IMR-90 (cell line): ENCODE measurements around the gene C1orf141. TPM values are rescaled to one million over a fixed set of nuclear protein-coding genes. Genes with fewer than 3 reads are reported as not detected.

Experiments used
- ATAC-seq: fragments of 200-7000 bp; cut with Tn5 transposase; 2 replicates; pipeline ENCODE4 v1.9.1; 2020; ENCODE audit warnings: low read depth, mild to moderate bottlenecking, moderate library complexity
- BruUV-seq: library from RNA; stranded (reverse); fragments of 400-500 nt; replicated peaks from 2 replicates; lab custom pipeline; 2021; lab: Mats Ljungman, UMichigan
- CTCF ChIA-PET: fragments of 300-600 bp; formaldehyde crosslinking; extraction: SDS; loops from one replicate; lab custom pipeline; 2021; ENCODE audit warnings: antibody characterized with exemption; lab: Yijun Ruan, JAX
- POLR2A ChIA-PET: fragments of 300-600 bp; sonication (Branson Sonifier 250); formaldehyde crosslinking; loops from one replicate; lab custom pipeline; 2022; ENCODE audit warnings: antibody characterized with exemption; ENCODE audit not compliant: unreplicated experiment; lab: Charles Lee
- DNase-seq: peaks from one replicate; pipeline ENCODE4 v3.0.0; 2013
- H2AFZ ChIP-seq: replicated peaks from 2 replicates; pipeline ENCODE3; 2013; ENCODE audit warnings: low read length, mild to moderate bottlenecking; ENCODE audit not compliant: poor library complexity
- H2AK5ac ChIP-seq: 2 replicates; pipeline ENCODE4 v1.6.1; 2013; ENCODE audit warnings: low read depth, low read length, inconsistent platforms
- H2AK9ac ChIP-seq: replicated peaks from 2 replicates; pipeline ENCODE3; 2013; ENCODE audit warnings: mild to moderate bottlenecking, low read depth, low read length, moderate library complexity; ENCODE audit not compliant: poor library complexity
- H2BK120ac ChIP-seq: 2 replicates; pipeline ENCODE4 v1.6.1; 2013; ENCODE audit warnings: low read depth, low read length, inconsistent platforms
- H2BK15ac ChIP-seq: 3 replicates; pipeline ENCODE4 v1.6.1; 2013; ENCODE audit warnings: low read depth, low read length, inconsistent platforms
- H2BK20ac ChIP-seq: 2 replicates; pipeline ENCODE4 v1.6.1; 2013; ENCODE audit warnings: low read depth, mild to moderate bottlenecking, inconsistent platforms, low read length, moderate library complexity
- H2BK5ac ChIP-seq: 2 replicates; pipeline ENCODE4 v1.6.1; 2013; ENCODE audit warnings: mild to moderate bottlenecking, low read depth, low read length, inconsistent platforms; ENCODE audit not compliant: poor library complexity, severe bottlenecking
- H3K14ac ChIP-seq: replicated peaks from 2 replicates; pipeline ENCODE4 v1.6.1; 2013; ENCODE audit warnings: low read depth, low read length, inconsistent platforms
- H3K18ac ChIP-seq: 2 replicates; pipeline ENCODE4 v1.6.1; 2013; ENCODE audit warnings: low read depth, low read length, control low read depth
- H3K23ac ChIP-seq: 2 replicates; pipeline ENCODE4 v1.6.1; 2013; ENCODE audit warnings: low read depth, low read length, inconsistent platforms
- H3K27ac ChIP-seq: 2 replicates; pipeline ENCODE4 v1.5.1; 2013; ENCODE audit warnings: mild to moderate bottlenecking, control low read depth, low read length; ENCODE audit not compliant: insufficient read depth
- H3K27me3 ChIP-seq: 2 replicates; pipeline ENCODE4 v1.6.1; 2013; ENCODE audit warnings: low read length; ENCODE audit not compliant: control insufficient read depth, insufficient read depth
- H3K36me3 ChIP-seq: 2 replicates; pipeline ENCODE4 v1.6.1; 2013; ENCODE audit warnings: low read length, mixed read lengths; ENCODE audit not compliant: control insufficient read depth, insufficient read depth
- H3K4ac ChIP-seq: 2 replicates; pipeline ENCODE4 v1.6.1; 2013; ENCODE audit warnings: low read depth, low read length, inconsistent platforms
- H3K4me1 ChIP-seq: 2 replicates; pipeline ENCODE4 v1.6.1; 2013; ENCODE audit warnings: low read length, mixed read lengths; ENCODE audit not compliant: control insufficient read depth, insufficient read depth
- H3K4me2 ChIP-seq: 2 replicates; pipeline ENCODE4 v1.6.1; 2013; ENCODE audit warnings: low read depth, mild to moderate bottlenecking, control low read depth, low read length, moderate library complexity
- H3K4me3 ChIP-seq: 2 replicates; pipeline ENCODE4 v1.5.1; 2013; ENCODE audit warnings: low read depth, mild to moderate bottlenecking, control low read depth, low read length, moderate library complexity; ENCODE audit not compliant: insufficient read depth
- H3K56ac ChIP-seq: 2 replicates; pipeline ENCODE4 v1.6.1; 2013; ENCODE audit warnings: low read length, inconsistent platforms; ENCODE audit not compliant: insufficient read depth; ENCODE audit errors: extremely low read depth
- H3K79me1 ChIP-seq, 2 experiments: 2 replicates each; pipeline ENCODE4 v1.6.1; 2013; ENCODE audit warnings: low read length in 2 of 2, inconsistent platforms in 1 of 2, low read depth in 1 of 2
- H3K9ac ChIP-seq: 2 replicates; pipeline ENCODE4 v1.6.1; 2013; ENCODE audit warnings: low read depth, low read length, control low read depth
- H3K9me1 ChIP-seq: 2 replicates; pipeline ENCODE4 v1.6.1; 2013; ENCODE audit warnings: low read length, inconsistent platforms; ENCODE audit not compliant: insufficient read depth
- H3K9me3 ChIP-seq: 2 replicates; pipeline ENCODE4 v1.6.1; 2013; ENCODE audit warnings: low read length; ENCODE audit not compliant: control insufficient read depth, insufficient read depth
- H4K20me1 ChIP-seq: 2 replicates; pipeline ENCODE4 v1.6.1; 2013; ENCODE audit warnings: low read length, inconsistent platforms; ENCODE audit not compliant: insufficient read depth
- H4K5ac ChIP-seq: 2 replicates; pipeline ENCODE4 v1.6.1; 2013; ENCODE audit warnings: mild to moderate bottlenecking, low read depth, low read length, control low read depth
- H4K8ac ChIP-seq, 2 experiments: 2 replicates each; pipeline ENCODE4 v1.6.1; 2013; ENCODE audit warnings: low read depth in 2 of 2, low read length in 2 of 2, control low read depth in 1 of 2, inconsistent platforms in 1 of 2
- H4K91ac ChIP-seq: 2 replicates; pipeline ENCODE4 v1.6.1; 2013; ENCODE audit warnings: low read depth, low read length, inconsistent platforms; ENCODE audit not compliant: insufficient read depth
- MAZ ChIP-seq: IDR thresholded peaks from 2 replicates; pipeline ENCODE4 v1.6.1; 2012; ENCODE audit warnings: low read depth, mild to moderate bottlenecking, low read length, improper control_type of control experiment, moderate library complexity, borderline replicate concordance
- NFE2L2 ChIP-seq: fragments of 150-350 bp; IDR thresholded peaks from 2 replicates; pipeline ENCODE4 v1.6.1; 2016; ENCODE audit warnings: low read depth, mild to moderate bottlenecking, low read length
- RAD21 ChIP-seq: IDR thresholded peaks from 2 replicates; pipeline ENCODE4 v1.6.1; 2012; ENCODE audit warnings: low read length, improper control_type of control experiment
- RCOR1 ChIP-seq: IDR thresholded peaks from 2 replicates; pipeline ENCODE4 v1.6.1; 2012; ENCODE audit warnings: mild to moderate bottlenecking, low read length, improper control_type of control experiment; ENCODE audit not compliant: insufficient replicate concordance
- SMC3 ChIP-seq: fragments of 150-350 bp; IDR thresholded peaks from 2 replicates; pipeline ENCODE4 v1.6.1; 2016; ENCODE audit warnings: low read depth, mild to moderate bottlenecking, antibody characterized with exemption, low read length, moderate library complexity
- dilution Hi-C: fragments of 300-500 bp; cut with HindIII; formaldehyde crosslinking; loops from one replicate; pipeline ENCODE4 v1.14.3; 2018; ENCODE audit warnings: low sequenced_read_pairs; ENCODE audit not compliant: unreplicated experiment
- in situ Hi-C: fragments of 300-500 bp; cut with MboI; formaldehyde crosslinking; loops from 3 replicates; pipeline ENCODE4 v1.14.3; 2019; ENCODE audit warnings: low sequenced_read_pairs, inconsistent platforms, mixed read lengths
- intact Hi-C: fragments of 100-400 bp; cut with micrococcal nuclease; formaldehyde crosslinking; loops from 2 replicates; pipeline ENCODE4 v1.10.0; 2022
- polyA plus RNA-seq, 3 experiments: library from polyadenylated mRNA; depleted of rRNA; stranded (reverse); fragments of >200 nt; gene quantifications; 2 replicates each; pipeline ENCODE4 v1.2.3, GENCODE V29; 2012; ENCODE audit warnings: low replicate concordance in 1 of 3
- total RNA-seq: library from RNA; depleted of rRNA; stranded (reverse); fragments of >200 nt; gene quantifications from 2 replicates; pipeline ENCODE4 v1.2.3, GENCODE V29; 2012
- TF ChIP-seq, protein P1 (sequence below): fragments of 150-350 bp; IDR thresholded peaks from 2 replicates; pipeline ENCODE4 v1.6.1; 2017; ENCODE audit warnings: mild to moderate bottlenecking, antibody characterized with exemption, low read length, low read depth

C1orf141 gene
- total and polyA plus RNA-seq, 2 of the 4 experiments (the other 2 are of a cell fraction), result not detected

DNA sequence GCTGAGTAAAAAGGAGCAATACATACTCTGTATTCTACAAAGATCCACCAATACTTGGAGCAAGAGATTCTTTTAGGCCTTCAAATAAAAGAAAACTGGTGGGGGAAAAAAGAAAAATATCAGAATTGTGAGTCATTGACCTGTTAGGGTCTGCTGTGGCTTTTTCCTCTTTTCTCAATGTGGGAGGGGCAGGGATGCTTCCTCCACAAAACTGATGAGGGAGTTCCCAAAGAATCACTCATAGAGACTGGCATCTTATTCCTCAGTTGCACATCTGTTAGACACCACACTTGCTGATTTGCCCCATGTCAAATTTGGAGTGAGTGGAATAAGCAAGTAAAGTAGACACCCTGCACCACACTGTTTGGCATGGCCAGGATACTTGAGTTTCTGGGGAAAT, 16.6 kb downstream of the C1orf141 start:
- Histone ChIP-seq H3K9ac (no peak overlapping the region), H4K5ac (no peak overlapping the region), H2BK20ac (no peak overlapping the region), H3K27me3 (no peaks in the 10 kb centered on the region), H3K9me3 (no peaks in the 10 kb centered on the region), H2BK5ac (no peak overlapping the region), H4K20me1 (no peaks in the 10 kb centered on the region), H3K4me2 (no peak overlapping the region), H3K4me1 (no peaks in the 10 kb centered on the region), H3K27ac (no peak overlapping the region), H2BK15ac (no peak overlapping the region), H3K18ac (no peak overlapping the region), H2AFZ (no peak overlapping the region), H2AK9ac (no peak overlapping the region), H3K36me3 (no peaks in the 10 kb centered on the region), H3K4ac (no peak overlapping the region), H4K91ac (no peak overlapping the region), H3K14ac (no peak overlapping the region), H2BK120ac (no peak overlapping the region), H3K9me1 (no peaks in the 10 kb centered on the region), H3K79me1 (no peaks in the 10 kb centered on the region), H3K4me3 (no peak overlapping the region), H4K8ac (no peak overlapping the region), H3K56ac (no peak overlapping the region), H3K23ac (no peak overlapping the region), H2AK5ac (no peak overlapping the region)
- DNase-seq, result peak; percentile 23
- CTCF ChIA-PET, result no interaction called here
- BruUV-seq, result no TSS peak
- dilution Hi-C loops, result no loop called here
- in situ Hi-C loops, result no loop called here
- intact Hi-C loops, result loop anchor here (10.0 kb wide), 1 partner anchor 53 kb away; no protein-coding TSS in a partner anchor
- no peak for TF ChIP-seq RAD21
- TF ChIP-seq MAZ, result no peak
- TF ChIP-seq NFE2L2, result no peak
- TF ChIP-seq RCOR1, result no peak
- TF ChIP-seq SMC3, result no peak
- TF ChIP-seq, protein P1, sequence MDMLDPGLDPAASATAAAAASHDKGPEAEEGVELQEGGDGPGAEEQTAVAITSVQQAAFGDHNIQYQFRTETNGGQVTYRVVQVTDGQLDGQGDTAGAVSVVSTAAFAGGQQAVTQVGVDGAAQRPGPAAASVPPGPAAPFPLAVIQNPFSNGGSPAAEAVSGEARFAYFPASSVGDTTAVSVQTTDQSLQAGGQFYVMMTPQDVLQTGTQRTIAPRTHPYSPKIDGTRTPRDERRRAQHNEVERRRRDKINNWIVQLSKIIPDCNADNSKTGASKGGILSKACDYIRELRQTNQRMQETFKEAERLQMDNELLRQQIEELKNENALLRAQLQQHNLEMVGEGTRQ, result no peak
- ATAC-seq, result no peak; the same call in none of the 2 replicates
- POLR2A ChIA-PET, result no interaction called here
